Mucosa of gallbladder (tissue), 1 donor: ENCODE measurements around the gene RHOD. TPM values are rescaled to one million over a fixed set of nuclear protein-coding genes. Genes with fewer than 3 reads are reported as not detected.

ENCODE experiments used
- DNase-seq: peaks from one replicate; pipeline ENCODE4 v3.0.0-alpha.2; 2020; ENCODE audit warnings: low spot score
- total RNA-seq: library from RNA; stranded (reverse); gene quantifications from one replicate; pipeline ENCODE4 v1.2.1, GENCODE V29; 2021
- donor health status: DM: no; HTN: no; CAD: no.

RHOD gene
- total RNA-seq, 1 donor from 2014 or later: 23.3 TPM

DNA sequence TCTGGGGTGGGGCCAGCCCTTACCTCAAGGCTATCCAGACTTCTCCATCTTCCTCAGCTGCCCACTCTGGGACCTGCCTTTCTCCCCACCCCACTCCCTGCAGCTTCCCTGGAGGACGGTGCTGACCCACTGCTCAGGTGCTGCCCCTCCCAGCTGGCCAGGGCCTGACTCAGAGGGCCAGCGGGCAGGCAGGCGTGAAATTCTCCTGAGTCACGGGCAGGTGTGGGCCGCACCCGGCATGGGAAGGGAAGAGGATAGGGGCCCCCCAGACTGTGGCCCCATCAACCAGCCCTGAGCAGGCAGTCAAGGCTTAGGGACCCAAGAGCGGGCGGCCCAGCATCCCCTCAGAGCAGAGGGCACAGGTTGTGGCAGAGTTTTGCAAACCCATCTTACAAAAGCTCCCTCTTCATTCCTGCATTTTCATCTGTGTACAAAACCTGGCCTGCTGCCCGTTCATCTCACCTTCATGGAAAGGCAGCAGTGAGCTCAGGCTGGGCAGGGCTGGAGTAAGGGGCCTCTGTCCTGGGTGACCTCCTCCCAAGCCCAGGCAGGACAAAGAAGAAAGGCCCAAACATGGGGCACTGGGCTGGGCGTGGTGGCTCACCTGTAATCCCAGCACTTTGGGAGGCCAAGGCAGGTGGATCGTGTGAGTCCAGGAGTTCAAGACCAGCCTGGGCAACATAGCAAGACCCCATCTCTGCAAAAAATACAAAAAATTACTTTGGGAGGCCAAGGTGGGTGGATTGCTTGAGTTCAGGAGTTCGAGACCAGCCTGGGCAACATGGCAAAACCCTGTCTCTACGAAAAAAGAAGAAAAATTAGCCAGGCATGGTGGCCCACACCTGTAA lies 6.1 kb downstream of the RHOD start:
- no peak for DNase-seq

DNA sequence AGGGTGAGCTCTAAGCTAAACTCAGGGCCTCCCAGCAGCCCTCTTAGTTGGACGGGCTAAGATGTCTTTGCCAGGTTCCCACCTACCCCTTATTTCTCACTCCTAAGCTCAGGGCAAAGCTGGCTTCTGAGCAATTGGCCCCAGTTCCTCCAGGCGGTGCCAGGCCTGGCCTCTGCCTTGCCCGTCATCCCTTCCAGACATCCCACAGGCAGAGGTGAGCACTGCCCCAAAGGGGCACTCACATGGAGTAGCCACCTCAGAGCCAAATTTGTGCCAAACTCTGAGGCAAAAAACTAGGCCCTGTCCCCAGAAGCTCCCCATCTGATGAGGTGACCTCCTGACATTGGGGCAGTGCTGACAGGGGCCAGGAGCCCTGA lies 9.7 kb downstream of the RHOD start:
- no peak for DNase-seq

DNA sequence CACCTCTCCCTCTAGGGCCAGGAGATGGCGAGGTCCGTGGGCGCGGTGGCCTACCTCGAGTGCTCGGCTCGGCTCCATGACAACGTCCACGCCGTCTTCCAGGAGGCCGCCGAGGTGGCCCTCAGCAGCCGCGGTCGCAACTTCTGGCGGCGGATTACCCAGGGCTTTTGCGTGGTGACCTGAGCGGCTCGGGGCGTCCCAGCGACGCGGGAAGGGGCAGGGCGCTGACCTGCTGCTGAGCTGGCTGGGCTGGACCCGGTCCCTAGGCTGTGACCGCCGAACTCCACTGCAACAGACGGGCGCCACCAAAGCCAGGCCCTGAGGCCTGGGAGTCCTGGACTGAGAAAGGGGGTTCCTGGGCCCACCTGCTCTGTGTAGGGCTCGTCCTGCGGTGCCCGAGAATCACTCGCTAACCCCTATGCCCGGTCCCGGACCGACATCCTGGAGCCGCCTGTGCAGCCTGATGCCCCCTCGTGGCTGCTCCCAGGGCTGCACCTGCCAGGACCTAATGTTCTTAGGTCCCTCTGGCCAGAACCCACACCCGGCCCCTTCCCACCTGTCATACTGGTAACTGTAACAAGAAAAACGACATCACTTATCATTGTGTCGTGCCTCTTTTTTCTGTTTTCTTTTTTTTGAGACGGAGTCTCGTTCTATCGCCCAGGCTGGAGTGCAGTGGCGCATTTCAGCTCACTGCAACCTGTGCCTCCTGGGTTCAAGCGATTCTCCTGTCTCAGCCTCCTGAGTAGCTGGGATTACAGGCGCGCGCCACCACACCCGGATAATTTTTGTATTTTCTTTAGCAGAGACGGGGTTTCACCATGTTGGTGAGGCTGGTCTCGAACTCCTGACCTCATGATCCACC lies 15.0 kb downstream of the RHOD start:
- DNase-seq: peak; percentile 74

DNA sequence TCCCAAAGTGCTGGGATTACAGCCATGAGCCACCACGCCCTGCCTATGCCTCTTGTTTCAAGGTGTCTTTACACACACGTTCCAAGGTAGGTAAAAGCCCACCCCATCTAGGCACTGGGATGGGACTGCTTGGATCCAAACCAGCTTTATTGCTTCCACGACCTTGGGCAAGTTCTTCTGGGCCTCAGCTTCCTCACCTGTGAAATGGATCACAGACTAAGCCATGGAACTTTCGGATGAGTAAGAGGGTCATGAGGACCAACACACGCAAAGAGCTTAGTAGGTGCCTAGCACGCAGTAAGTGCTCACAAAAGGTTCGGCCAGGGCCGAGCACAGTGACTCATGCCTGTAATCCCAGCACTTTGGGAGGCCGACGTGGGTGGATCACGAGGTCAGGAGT lies 15.6 kb downstream of the RHOD start:
- DNase-seq: no peak

- DNase-seq: no peak
Measured at GRCh38 chr11:67073908-67074307, 17.3 kb downstream of the RHOD start.

DNA sequence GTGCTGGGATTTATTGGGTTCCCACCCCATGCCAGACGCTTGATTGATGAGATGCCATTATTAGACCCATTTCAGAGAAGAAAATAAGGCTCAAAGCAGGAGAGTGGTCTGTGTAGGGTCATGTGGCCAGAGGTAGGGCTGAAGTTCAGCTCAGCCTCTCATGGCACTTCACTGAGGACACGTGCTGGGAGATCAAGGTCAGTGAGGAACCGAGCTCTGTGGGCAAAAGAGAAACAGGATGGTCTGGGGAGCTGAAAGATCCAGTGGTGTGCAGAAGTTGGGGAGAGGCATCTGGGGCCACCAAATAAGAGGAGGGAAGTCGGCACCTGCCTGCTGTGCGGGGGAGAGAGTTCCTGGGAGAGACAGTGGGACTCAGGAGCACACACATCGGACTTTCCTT lies 19.6 kb downstream of the RHOD start:
- no peak for DNase-seq

GRCh38 chr11:67079065-67079705 lies 22.5 kb downstream of the RHOD start:
- DNase-seq: no peak

GRCh38 chr11:67082071-67082791 lies 25.6 kb downstream of the RHOD start:
- no peak for DNase-seq

GRCh38 chr11:67083786-67084366 lies 27.2 kb downstream of the RHOD start:
- no peak for DNase-seq

- no peak for DNase-seq
Measured at GRCh38 chr11:67085617-67086016, 29.0 kb downstream of the RHOD start.

- DNase-seq: no peak
Measured at GRCh38 chr11:67090717-67091116, 34.1 kb downstream of the RHOD start.

DNA sequence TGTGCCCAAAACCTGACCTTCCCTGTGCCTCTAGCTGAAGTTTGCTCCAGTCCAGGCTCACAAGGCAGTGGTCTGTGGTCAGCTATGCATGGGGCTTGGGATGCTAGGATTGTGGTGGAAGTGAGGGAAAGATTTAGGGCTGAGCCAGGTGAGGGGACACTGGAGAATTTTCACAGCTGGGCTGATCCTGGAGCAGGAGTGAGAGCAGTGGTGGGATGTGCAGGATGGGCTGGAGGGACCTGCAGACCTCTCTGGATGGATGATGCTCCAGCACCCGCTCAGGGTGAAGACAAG lies 38.5 kb downstream of the RHOD start:
- DNase-seq: no peak

GRCh38 chr11:67098799-67099429 lies 42.3 kb downstream of the RHOD start:
- no peak for DNase-seq

- no peak for DNase-seq
Measured at GRCh38 chr11:67099831-67100324, 43.2 kb downstream of the RHOD start.

DNA sequence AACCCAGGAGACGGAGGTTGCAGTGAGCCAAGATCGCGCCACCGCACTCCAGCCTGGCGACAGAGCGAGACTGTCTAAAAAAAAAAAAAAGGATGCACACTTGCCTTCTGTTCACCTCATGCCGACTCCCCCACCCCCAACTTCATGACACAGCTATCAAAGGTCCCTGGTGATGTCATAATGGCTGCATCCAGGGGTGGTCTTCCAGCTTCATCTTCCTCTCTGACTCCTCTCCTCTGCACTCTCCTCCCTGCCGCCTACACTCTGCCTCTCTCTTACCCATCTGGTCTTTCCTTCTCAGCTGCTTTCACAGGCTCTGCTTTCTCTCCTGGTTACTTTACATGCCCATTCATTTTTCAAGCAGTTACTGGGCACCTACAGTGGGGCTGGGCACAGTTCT lies 46.0 kb downstream of the RHOD start:
- no peak for DNase-seq

DNA sequence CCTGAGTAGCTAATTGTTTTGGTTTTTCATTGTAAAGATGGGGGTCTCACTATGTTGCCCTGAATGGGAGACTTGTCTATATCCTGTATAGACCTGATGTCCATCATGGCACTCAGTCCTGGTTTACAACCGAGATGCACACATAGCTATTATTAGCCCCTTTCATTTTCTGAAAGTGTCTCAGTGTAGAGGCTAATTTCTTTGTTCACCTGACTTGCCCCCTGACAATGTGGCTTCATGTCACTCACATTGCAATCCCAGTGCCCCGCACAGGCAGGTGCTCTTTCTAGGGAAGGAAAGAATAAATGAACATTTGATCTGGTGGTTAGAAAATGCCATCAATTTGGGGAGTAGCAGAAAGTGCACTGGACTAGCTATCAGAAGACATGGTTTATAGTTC lies 49.3 kb downstream of the RHOD start:
- DNase-seq: no peak

DNA sequence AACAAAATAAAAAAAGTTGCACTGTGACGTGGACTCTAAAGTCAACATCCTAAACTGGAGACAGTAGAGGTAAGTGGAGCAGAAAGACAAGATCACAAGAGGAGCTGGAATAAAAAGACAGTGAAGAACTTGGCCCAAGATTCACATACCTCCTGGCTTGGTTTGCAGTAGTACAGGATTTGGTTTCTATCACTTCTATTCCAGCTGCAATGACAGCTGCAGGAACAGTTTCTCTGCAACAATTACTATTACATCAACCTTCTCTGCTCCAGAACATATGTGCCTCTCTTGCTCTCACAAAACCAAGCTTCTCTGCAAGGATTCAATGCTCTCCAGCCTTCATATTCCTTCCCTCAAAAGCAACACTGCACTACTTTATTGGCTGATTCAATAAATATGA lies 54.6 kb downstream of the RHOD start:
- DNase-seq: no peak

- no peak for DNase-seq
Measured at GRCh38 chr11:67113231-67113721, 56.6 kb downstream of the RHOD start.

GRCh38 chr11:67114275-67114896 lies 57.7 kb downstream of the RHOD start:
- no peak for DNase-seq

GRCh38 chr11:67116758-67117105 lies 60.1 kb downstream of the RHOD start:
- no peak for DNase-seq
